GM21825 (cell line): Measurements from ENCODE around the gene WDFY3.

Experiments
- ATAC-seq: cut with Tn5 transposase; IDR thresholded peaks from one replicate; pipeline ENCODE4 v1.9.1; 2021; ENCODE audit warnings: mild to moderate bottlenecking, moderate library complexity; ENCODE audit not compliant: unreplicated experiment

WDFY3 gene

GRCh38 chr4:84800256-84800655, 166.2 kb downstream of the WDFY3 start:
- no peak for ATAC-seq

GRCh38 chr4:84799318-84799717, 167.2 kb downstream of the WDFY3 start:
- ATAC-seq = no peak

GRCh38 chr4:84796394-84796793, 170.1 kb downstream of the WDFY3 start:
- ATAC-seq = no peak

- ATAC-seq = no peak
These were observed 173.9 kb downstream of the WDFY3 start for GRCh38 chr4:84792366-84793301.

- no peak for ATAC-seq
These were observed 175.5 kb downstream of the WDFY3 start for GRCh38 chr4:84790769-84791565.

- ATAC-seq = no peak
These were observed 180.0 kb downstream of the WDFY3 start for GRCh38 chr4:84786478-84786877.

- ATAC-seq = no peak
These were observed 184.0 kb downstream of the WDFY3 start for GRCh38 chr4:84782517-84782916.

- no peak for ATAC-seq
These were observed 185.8 kb downstream of the WDFY3 start for GRCh38 chr4:84780719-84781118.

- no peak for ATAC-seq
These were observed 188.4 kb downstream of the WDFY3 start for GRCh38 chr4:84778041-84778440.

GRCh38 chr4:84767168-84767567, 199.3 kb downstream of the WDFY3 start:
- ATAC-seq = no peak

GRCh38 chr4:84753321-84753972, 213.0 kb downstream of the WDFY3 start:
- no peak for ATAC-seq

- ATAC-seq = no peak
These were observed 214.8 kb downstream of the WDFY3 start for GRCh38 chr4:84751707-84752106.

- no peak for ATAC-seq
These were observed 215.6 kb downstream of the WDFY3 start for GRCh38 chr4:84750960-84751283.

- no peak for ATAC-seq
These were observed 216.1 kb downstream of the WDFY3 start for GRCh38 chr4:84750260-84750959.

GRCh38 chr4:84740057-84740456, 226.4 kb downstream of the WDFY3 start:
- no peak for ATAC-seq

GRCh38 chr4:84738622-84739021, 227.9 kb downstream of the WDFY3 start:
- ATAC-seq = no peak

GRCh38 chr4:84737656-84738055, 228.8 kb downstream of the WDFY3 start:
- ATAC-seq = no peak

GRCh38 chr4:84734037-84734436, 232.5 kb downstream of the WDFY3 start:
- ATAC-seq = no peak

- no peak for ATAC-seq
These were observed 233.0 kb downstream of the WDFY3 start for GRCh38 chr4:84733343-84734033.

GRCh38 chr4:84730375-84730774, 236.1 kb downstream of the WDFY3 start:
- no peak for ATAC-seq
